H1 (cell line): ENCODE measurements around the gene MTFP1. TPM values are rescaled to one million over a fixed set of nuclear protein-coding genes. Genes with fewer than 3 reads are reported as not detected.
A peak's percentile ranks its signal among the peaks of the same experiment; 100 is the strongest.

Experiments used
- CTCF ChIA-PET: fragments of 300-600 bp; sonication (Branson Sonifier 250); formaldehyde crosslinking; loops from one replicate; lab custom pipeline; 2021; ENCODE audit not compliant: partially characterized antibody; lab: Charles Lee
- POLR2A ChIA-PET: fragments of 300-600 bp; sonication (Branson Sonifier 250); formaldehyde crosslinking; loops from one replicate; lab custom pipeline; 2021; ENCODE audit warnings: inconsistent platforms; ENCODE audit not compliant: partially characterized antibody; lab: Charles Lee
- DNase-seq, 2 experiments: peaks; one replicate each; pipeline versions ENCODE4 v3.0.0 to v3.0.0-alpha.2; 2010 to 2022; ENCODE audit warnings: low spot score in 2 of 2, low read depth in 1 of 2, mixed read lengths in 1 of 2
- FAIRE-seq: peaks from 2 replicates; lab custom pipeline; 2011; peaks lifted over from hg19 to GRCh38; lab: Jason Lieb, UNC
- H2AFZ ChIP-seq: 2 replicates; pipeline ENCODE4 v1.8.1; 2012; ENCODE audit warnings: low read length, inconsistent platforms
- H2AK5ac ChIP-seq: 2 replicates; pipeline ENCODE4 v1.6.1; 2013; ENCODE audit warnings: low read depth, low read length
- H2BK120ac ChIP-seq: replicated peaks from 2 replicates; pipeline ENCODE3; 2013; ENCODE audit warnings: low read depth, low read length, inconsistent platforms
- H2BK12ac ChIP-seq: 2 replicates; pipeline ENCODE4 v1.6.1; 2013; ENCODE audit warnings: low read depth, low read length
- H2BK15ac ChIP-seq: 2 replicates; pipeline ENCODE4 v1.6.1; 2013; ENCODE audit warnings: low read length
- H2BK20ac ChIP-seq: 2 replicates; pipeline ENCODE4 v1.6.1; 2013; ENCODE audit warnings: low read length
- H2BK5ac ChIP-seq: 2 replicates; pipeline ENCODE4 v1.6.1; 2013; ENCODE audit warnings: low read depth, low read length
- H3K14ac ChIP-seq: 2 replicates; pipeline ENCODE4 v1.6.1; 2013; ENCODE audit warnings: inconsistent platforms; ENCODE audit not compliant: insufficient read length
- H3K18ac ChIP-seq: 2 replicates; pipeline ENCODE4 v1.6.1; 2013; ENCODE audit warnings: low read length; ENCODE audit errors: extremely low read depth
- H3K23ac ChIP-seq: 2 replicates; pipeline ENCODE4 v1.6.1; 2013; ENCODE audit warnings: inconsistent platforms; ENCODE audit not compliant: insufficient read length
- H3K23me2 ChIP-seq: 2 replicates; pipeline ENCODE4 v1.6.1; 2013; ENCODE audit warnings: low read depth, low read length
- H3K27ac ChIP-seq: 2 replicates; pipeline ENCODE4 v1.6.1; 2011; ENCODE audit warnings: low read depth, low read length, inconsistent platforms
- H3K27me3 ChIP-seq, 4 experiments: replicated peaks in 1 of 4; 1 replicate in 1 of 4; 2 replicates in 3 of 4; pipeline versions ENCODE4 v1.6.1 to v1.8.1; 2011 to 2013; ENCODE audit warnings: low read length in 3 of 4, mild to moderate bottlenecking in 3 of 4, inconsistent platforms in 2 of 4, mixed read lengths in 2 of 4, moderate library complexity in 1 of 4; ENCODE audit not compliant: control insufficient read depth in 3 of 4, insufficient read depth in 3 of 4; ENCODE audit errors: extremely low read depth in 1 of 4
- H3K36me3 ChIP-seq, 4 experiments: 2 replicates each; pipeline versions ENCODE4 v1.6.1 to v1.8.1; 2011 to 2013; ENCODE audit warnings: mild to moderate bottlenecking in 4 of 4, low read length in 3 of 4, moderate library complexity in 2 of 4, control low read depth in 1 of 4, inconsistent platforms in 1 of 4; ENCODE audit not compliant: insufficient read depth in 4 of 4, control insufficient read depth in 2 of 4
- H3K4ac ChIP-seq: replicated peaks from 2 replicates; pipeline ENCODE3; 2013; ENCODE audit warnings: low read length, low read depth, mixed read lengths, inconsistent platforms; ENCODE audit not compliant: insufficient read length
- H3K4me1 ChIP-seq, 4 experiments: replicated peaks in 1 of 4; 1 replicate in 1 of 4; 2 replicates in 3 of 4; pipeline versions ENCODE4 v1.6.1 to v1.8.1; 2011 to 2013; ENCODE audit warnings: low read length in 3 of 4, inconsistent platforms in 2 of 4, mixed read lengths in 1 of 4; ENCODE audit not compliant: insufficient read depth in 4 of 4, control insufficient read depth in 3 of 4
- H3K4me2 ChIP-seq, 2 experiments: 2 replicates each; pipeline versions ENCODE4 v1.6.1 to v1.8.1; 2011 to 2013; ENCODE audit warnings: low read depth in 2 of 2, low read length in 2 of 2, control low read depth in 1 of 2, inconsistent platforms in 1 of 2, mild to moderate bottlenecking in 1 of 2; ENCODE audit not compliant: insufficient read depth in 1 of 2
- H3K4me3 ChIP-seq, 4 experiments: fragments of 200-600, 300-600 bp in 1 of 4; sonication (generic), shearing (Covaris generic), sonication (Bioruptor Twin) in 1 of 4; 2 replicates each; pipeline versions ENCODE4 v1.5.1 to v1.8.1; 2011 to 2016; ENCODE audit warnings: low read length in 4 of 4, low read depth in 3 of 4, control low read depth in 2 of 4, inconsistent platforms in 2 of 4, mild to moderate bottlenecking in 2 of 4, mixed read lengths in 1 of 4, moderate library complexity in 1 of 4; ENCODE audit not compliant: insufficient read depth in 2 of 4; ENCODE audit errors: extremely low read depth in 1 of 4
- H3K56ac ChIP-seq: replicated peaks from 2 replicates; pipeline ENCODE3; 2013; ENCODE audit warnings: low read depth, mild to moderate bottlenecking, mixed read lengths, low read length, inconsistent platforms; ENCODE audit not compliant: insufficient read length
- H3K79me1 ChIP-seq: 2 replicates; pipeline ENCODE4 v1.6.1; 2013; ENCODE audit warnings: low read depth, low read length, control low read depth
- H3K79me2 ChIP-seq, 2 experiments: 2 replicates each; pipeline versions ENCODE4 v1.6.1 to v1.8.1; 2012 to 2013; ENCODE audit warnings: low read length in 2 of 2, mild to moderate bottlenecking in 2 of 2, inconsistent platforms in 1 of 2; ENCODE audit not compliant: insufficient read depth in 2 of 2, control insufficient read depth in 1 of 2
- H3K9ac ChIP-seq, 4 experiments: replicated peaks in 1 of 4; 1 replicate in 1 of 4; 2 replicates in 3 of 4; pipeline versions ENCODE4 v1.6.1 to v1.8.1; 2011 to 2013; ENCODE audit warnings: low read depth in 3 of 4, low read length in 3 of 4, control low read depth in 2 of 4, mild to moderate bottlenecking in 2 of 4, moderate library complexity in 2 of 4, inconsistent platforms in 1 of 4; ENCODE audit errors: extremely low read depth in 1 of 4
- H3K9me3 ChIP-seq, 2 experiments: 2 replicates each; pipeline versions ENCODE4 v1.6.1 to v1.8.1; 2012 to 2013; ENCODE audit warnings: mild to moderate bottlenecking in 2 of 2, moderate library complexity in 2 of 2, control low read depth in 1 of 2, inconsistent platforms in 1 of 2, low read depth in 1 of 2, low read length in 1 of 2, mixed read lengths in 1 of 2; ENCODE audit not compliant: insufficient read depth in 2 of 2
- H4K20me1 ChIP-seq, 2 experiments: replicated peaks in 1 of 2; 2 replicates each; pipeline versions ENCODE3 to v1.8.1; 2011 to 2013; ENCODE audit warnings: inconsistent platforms in 2 of 2, low read length in 2 of 2, mild to moderate bottlenecking in 1 of 2; ENCODE audit not compliant: insufficient read depth in 2 of 2, control insufficient read depth in 1 of 2
- H4K5ac ChIP-seq: 2 replicates; pipeline ENCODE4 v1.6.1; 2013; ENCODE audit warnings: low read length, low read depth, mixed read lengths, inconsistent platforms; ENCODE audit not compliant: insufficient read length
- H4K8ac ChIP-seq: 2 replicates; pipeline ENCODE4 v1.8.0; 2013; ENCODE audit warnings: mild to moderate bottlenecking, moderate library complexity, low read length, inconsistent platforms; ENCODE audit not compliant: insufficient read depth; ENCODE audit errors: extremely low read depth
- H4K91ac ChIP-seq: replicated peaks from 2 replicates; pipeline ENCODE3; 2013; ENCODE audit warnings: low read length, mixed read lengths, inconsistent platforms; ENCODE audit not compliant: insufficient read length
- CEBPB ChIP-seq: IDR thresholded peaks from 2 replicates; pipeline ENCODE4 v1.6.1; 2012; ENCODE audit warnings: low read depth, low read length
- CTCF ChIP-seq, 3 experiments: IDR thresholded peaks; 1 replicate in 2 of 3; 2 replicates in 1 of 3; pipeline versions ENCODE4 v1.5.1 to v1.6.1; 2011; ENCODE audit warnings: low read length in 3 of 3, mild to moderate bottlenecking in 3 of 3, inconsistent platforms in 2 of 3, low read depth in 1 of 3, moderate library complexity in 1 of 3; ENCODE audit not compliant: insufficient read depth in 1 of 3; ENCODE audit errors: control extremely low read depth in 1 of 3
- HDAC2 ChIP-seq, 2 experiments: fragments of 300-600 bp in 1 of 2; sonication (generic) in 1 of 2; IDR thresholded peaks; 2 replicates each; pipeline ENCODE4 v1.6.1; 2011 to 2012; ENCODE audit warnings: low read depth in 2 of 2, low read length in 2 of 2, mild to moderate bottlenecking in 2 of 2, moderate library complexity in 2 of 2, borderline replicate concordance in 1 of 2, inconsistent platforms in 1 of 2
- NANOG ChIP-seq: IDR thresholded peaks from 2 replicates; pipeline ENCODE4 v1.6.1; 2011; ENCODE audit warnings: low read length, low read depth, mild to moderate bottlenecking, inconsistent platforms; ENCODE audit not compliant: insufficient read depth, poor library complexity, severe bottlenecking
- SIX5 ChIP-seq: IDR thresholded peaks from 2 replicates; pipeline ENCODE4 v1.6.1; 2011; ENCODE audit warnings: mild to moderate bottlenecking, low read depth, low read length
- SP1 ChIP-seq: IDR thresholded peaks from 2 replicates; pipeline ENCODE4 v1.6.1; 2011; ENCODE audit warnings: low read depth, low read length
- SUZ12 ChIP-seq: fragments of 200-600 bp; sonication (generic); IDR thresholded peaks from 2 replicates; pipeline ENCODE4 v1.6.1; 2012; ENCODE audit warnings: mild to moderate bottlenecking, inconsistent platforms, low read length, moderate library complexity, mixed read lengths
- TAF7 ChIP-seq: optimal IDR thresholded peaks from 2 replicates; pipeline ENCODE3; 2011; ENCODE audit warnings: low read depth, mild to moderate bottlenecking, inconsistent platforms, low read length, moderate library complexity, borderline replicate concordance
- WGBS, 2 experiments: shearing (Covaris generic) in 1 of 2; methylation state at CpG; one replicate each; pipeline versions ENCODE4 v1.1.6 to v1.1.7; 2013 to 2015; ENCODE audit warnings: low lambda C conversion rate in 2 of 2, mixed read lengths in 2 of 2, inconsistent platforms in 1 of 2, low coverage in 1 of 2, missing lambda C conversion rate in 1 of 2; ENCODE audit not compliant: insufficient replicate concordance in 2 of 2, insufficient coverage in 1 of 2, insufficient read length in 1 of 2; ENCODE audit errors: extremely low coverage in 1 of 2, missing lambda C conversion rate in 1 of 2; 5-methylcytosine and 5-hydroxymethylcytosine counted together
- polyA plus RNA-seq, 7 experiments: library from polyadenylated mRNA; depleted of rRNA in 3 of 7; stranded (reverse) in 5 of 7; unstranded in 2 of 7; fragments of >200 nt in 5 of 7; fragments of 200-250 nt in 2 of 7; gene quantifications; 1 replicate in 5 of 7; 2 replicates in 1 of 7; 4 replicates in 1 of 7; pipeline versions ENCODE4 v1.2.1 to v1.2.3, GENCODE V29; 2011 to 2013; ENCODE audit warnings: missing spikeins in 2 of 7, mixed read lengths in 2 of 7
- total RNA-seq: library from RNA; stranded (reverse); fragmentation: NEBNext Ultra II Directional; extraction: Animal tissue kit (Norgen Biotek cat#: 25700); gene quantifications from 2 replicates; pipeline ENCODE4 v1.2.1, GENCODE V29; 2021

MTFP1 gene
- total and polyA plus RNA-seq, 2 of the 8 experiments (the other 6 are each of a cell fraction or from before 2014, with no cell fraction given), result 59.8 to 98.8 TPM

DNA sequence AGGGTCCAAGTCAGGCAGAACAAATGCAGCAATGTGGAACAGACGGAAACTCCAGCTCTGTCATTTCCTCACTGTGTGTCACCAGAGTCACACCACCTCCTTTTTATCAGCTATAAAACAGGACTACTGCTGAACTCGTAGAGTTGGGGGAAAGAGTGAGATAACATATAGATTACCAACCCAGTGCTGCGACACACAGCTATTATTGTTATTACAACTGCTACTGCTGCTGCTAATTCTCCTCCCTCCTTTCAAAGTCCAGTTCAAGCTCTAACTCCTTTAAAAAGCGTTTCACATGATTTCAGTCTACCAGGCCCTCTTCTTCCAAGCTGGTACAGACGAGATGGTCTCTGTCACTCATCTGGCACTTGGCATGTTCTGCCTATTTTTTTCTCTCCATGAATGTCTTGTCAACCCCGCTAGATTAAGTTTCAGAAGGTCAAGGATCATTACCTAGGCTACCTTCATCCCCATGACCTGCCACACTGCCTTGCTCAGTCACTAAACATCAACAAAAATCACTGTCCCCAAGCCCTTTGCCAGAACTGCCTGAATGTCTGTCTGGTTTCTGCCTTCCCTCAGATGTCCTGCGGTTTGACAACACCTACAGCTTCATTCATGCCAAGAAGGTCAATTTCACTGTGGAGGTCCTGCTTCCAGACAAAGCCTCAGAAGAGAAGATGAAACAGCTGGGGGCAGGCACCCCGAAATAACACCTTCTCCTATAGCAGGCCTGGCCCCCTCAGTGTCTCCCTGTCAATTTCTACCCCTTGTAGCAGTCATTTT is 3.7 kb upstream of the MTFP1 start:
- Histone ChIP-seq H2BK120ac (no peak overlapping the region), H3K36me3 (peaks cover 0 to 13% (median 6%) of the 10 kb centered on the region in 4 experiments; a peak in 4 of 8 replicates), H4K5ac (no peak overlapping the region), H3K9ac (no peak overlapping the region; a peak in 1 of 7 replicates), H2AFZ (no peak overlapping the region), H4K20me1 (peaks cover 0 to 4% of the 10 kb centered on the region in 2 experiments), H3K56ac (no peak overlapping the region), H3K23ac (no peak overlapping the region), H3K14ac (no peak overlapping the region), H2BK20ac (no peak overlapping the region), H2BK5ac (no peak overlapping the region), H3K79me2 (peaks cover 0 to 5% of the 10 kb centered on the region in 2 experiments; a peak in 1 of 4 replicates), H3K9me3 (no peaks in the 10 kb centered on the region), H3K4me2 (peak overlapping the region; percentile 71 to 93), H3K4me3 (peak overlapping the region in 3 of 4 experiments; percentile 58 to 88 (median 70); a peak in 4 of 8 replicates), H4K91ac (no peak overlapping the region), H3K4me1 (peaks cover 1 to 19% (median 13%) of the 10 kb centered on the region in 4 experiments), H2BK15ac (no peak overlapping the region), H3K4ac (no peak overlapping the region), H4K8ac (no peak overlapping the region), H3K79me1 (no peaks in the 10 kb centered on the region), H3K27ac (no peak overlapping the region), H3K27me3 (no peaks in the 10 kb centered on the region), H3K18ac (no peak overlapping the region), H2AK5ac (peak overlapping the region; percentile 46; the same call in 1 of the 2 replicates), H2BK12ac (0 out of 2 replicates have a peak overlapping the region, but pooled peaks have one; percentile 61), H3K23me2 (peaks cover 22% of the 10 kb centered on the region)
- FAIRE-seq, result no peak
- ChIA-PET CTCF (interaction anchor here (0.8 to 12.0 kb wide), 9 partner anchors 9 to 159 kb away, joined by 3 to 164 read pairs (median 5); partner anchors contain the start of genes RNF215 and SEC14L2), POLR2A (interaction anchor here (0.8 to 5.2 kb wide), 11 partner anchors 8 to 66 kb away, joined by 3 to 39 read pairs (median 16); partner anchors contain the start of genes CCDC157, SEC14L2 and SF3A1)
- WGBS, 2 experiments, result 80% methylated on average over 8 of the region's 8 CpGs; no CpG with 5 or more reads in 1 of the 2 experiments
- DNase-seq, result no peak
- TF ChIP-seq HDAC2 (IDR thresholded peaks at IDR 0.05; ENCODE audit: borderline replicate concordance in 1 of 2, low read depth in 2 of 2, low read length in 2 of 2), result no peak
- no peak for TF ChIP-seq CEBPB
- TF ChIP-seq SIX5, result no peak
- no peak for TF ChIP-seq SP1
- no peak for TF ChIP-seq TAF7
- no peak for TF ChIP-seq NANOG
- TF ChIP-seq SUZ12, result no peak
- TF ChIP-seq CTCF (IDR thresholded peaks at IDR 0.05; ENCODE audit: control extremely low read depth in 1 of 3, insufficient read depth in 1 of 3, low read depth in 1 of 3, low read length in 3 of 3), result no peak
